Type B pancreatic cell (in vitro differentiated cells): ENCODE measurements around the gene RPS10. TPM values are rescaled to one million over a fixed set of nuclear protein-coding genes. Genes with fewer than 3 reads are reported as not detected.

Experiments
- DNase-seq: peaks from one replicate; pipeline ENCODE4 v3.0.0; 2021; ENCODE audit warnings: mixed read lengths; ENCODE audit not compliant: unreplicated experiment; ENCODE audit errors: extremely low spot score
- H3K27ac Mint-ChIP-seq: 2 replicates; pipeline ENCODE4 v1.8.0; 2021; ENCODE audit warnings: mild to moderate bottlenecking, mixed read lengths
- H3K27me3 Mint-ChIP-seq: 2 replicates; pipeline ENCODE4 v1.8.0; 2021; ENCODE audit warnings: mixed read lengths
- H3K36me3 Mint-ChIP-seq: 2 replicates; pipeline ENCODE4 v1.8.0; 2021; ENCODE audit warnings: mixed read lengths
- H3K4me1 Mint-ChIP-seq: one replicate; pipeline ENCODE4 v1.8.0; 2021; ENCODE audit warnings: mixed read lengths; ENCODE audit not compliant: unreplicated experiment
- H3K4me3 Mint-ChIP-seq: 2 replicates; pipeline ENCODE4 v1.8.0; 2021; ENCODE audit warnings: mild to moderate bottlenecking, mixed read lengths
- H3K9me3 Mint-ChIP-seq: 2 replicates; pipeline ENCODE4 v1.8.0; 2021; ENCODE audit warnings: mixed read lengths
- CTCF ChIP-seq: fragments of 200-600 bp; sonication (generic); conservative IDR thresholded peaks from 2 replicates; pipeline ENCODE4 v1.5.0; 2021; ENCODE audit warnings: antibody characterized with exemption, mild to moderate bottlenecking
- total RNA-seq: library from RNA; stranded (reverse); gene quantifications from 2 replicates; pipeline ENCODE4 v1.2.1, GENCODE V29; 2021; ENCODE audit warnings: low replicate concordance

RPS10 gene
- total RNA-seq, 1 donor from 2014 or later, result 1,590 TPM

- no peak for TF ChIP-seq CTCF
- H3K36me3 Mint-ChIP-seq, result no peaks in the 10 kb centered on the region
- H3K4me3 Mint-ChIP-seq, result no peak overlapping the region
- H3K27ac Mint-ChIP-seq, result no peak overlapping the region
- no peaks in the 10 kb centered on the region for H3K27me3 Mint-ChIP-seq
- H3K9me3 Mint-ChIP-seq, result no peaks in the 10 kb centered on the region
- no peak for DNase-seq
- H3K4me1 Mint-ChIP-seq, result no peaks in the 10 kb centered on the region
Observed at GRCh38 chr6:34436803-34437643, 11.2 kb upstream of the RPS10 start.

GRCh38 chr6:34435916-34436315 lies 10.0 kb upstream of the RPS10 start:
- no peaks in the 10 kb centered on the region for H3K4me1 Mint-ChIP-seq

GRCh38 chr6:34425132-34425497 lies 754 bp downstream of the RPS10 start:
- no peak for DNase-seq

More at GRCh38 chr6:34435916-34436315, 10.0 kb upstream of the RPS10 start:
- Mint-ChIP-seq H3K9me3 (no peaks in the 10 kb centered on the region), H3K27me3 (no peaks in the 10 kb centered on the region), H3K4me3 (no peak overlapping the region), H3K27ac (no peak overlapping the region), H3K36me3 (no peaks in the 10 kb centered on the region)
- TF ChIP-seq CTCF, result no peak
- no peak for DNase-seq

GRCh38 chr6:34424200-34425131 lies 1.4 kb downstream of the RPS10 start:
- Mint-ChIP-seq H3K4me3 (peak overlapping the region; percentile 98), H3K9me3 (no peaks in the 10 kb centered on the region), H3K36me3 (peaks cover 29% of the 10 kb centered on the region), H3K4me1 (peaks cover 21% of the 10 kb centered on the region), H3K27ac (peak overlapping the region; percentile 96), H3K27me3 (no peaks in the 10 kb centered on the region)
- no peak for DNase-seq
- no peak for TF ChIP-seq CTCF

More at GRCh38 chr6:34425132-34425497, 754 bp downstream of the RPS10 start:
- Mint-ChIP-seq H3K27ac (peak overlapping the region; percentile 96), H3K4me1 (peaks cover 21% of the 10 kb centered on the region), H3K36me3 (peaks cover 29% of the 10 kb centered on the region), H3K4me3 (peak overlapping the region; percentile 98), H3K27me3 (no peaks in the 10 kb centered on the region), H3K9me3 (no peaks in the 10 kb centered on the region)
- no peak for TF ChIP-seq CTCF

- H3K9me3 Mint-ChIP-seq, result no peaks in the 10 kb centered on the region
- no peaks in the 10 kb centered on the region for H3K27me3 Mint-ChIP-seq
- peaks cover 21% of the 10 kb centered on the region for H3K4me1 Mint-ChIP-seq
- no peak for DNase-seq
- H3K4me3 Mint-ChIP-seq, result peak overlapping the region; percentile 98
- peak overlapping the region; percentile 31 for H3K27ac Mint-ChIP-seq
- TF ChIP-seq CTCF, result no peak
- H3K36me3 Mint-ChIP-seq, result peaks cover 33% of the 10 kb centered on the region
Observed at GRCh38 chr6:34423254-34423653, 2.6 kb downstream of the RPS10 start.
